Right atrium auricular region (tissue), 2 donors: ENCODE data around the gene SLC4A9. TPM values are rescaled to one million over a fixed set of nuclear protein-coding genes. Genes with fewer than 3 reads are reported as not detected.

Experiments
- DNase-seq: peaks from one replicate; pipeline ENCODE4 v3.0.0-alpha.2; 2019; ENCODE audit warnings: low spot score
- H3K27ac ChIP-seq, 2 donors: fragments of 200-600 bp; sonication (generic); 1 replicate in 1 of 2; 2 replicates in 1 of 2; pipeline ENCODE4 v1.5.1; 2016 to 2019
- H3K27me3 ChIP-seq, 2 donors: fragments of 200-600 bp; sonication (generic); one replicate each; pipeline versions ENCODE4 v1.5.1 to v1.6.0; 2017 to 2019
- H3K36me3 ChIP-seq: fragments of 200-600 bp; sonication (generic); one replicate; pipeline ENCODE4 v1.5.1; 2016
- H3K4me1 ChIP-seq, 2 donors: fragments of 200-600 bp; sonication (generic); one replicate each; pipeline versions ENCODE4 v1.5.1 to v1.6.0; 2017 to 2019
- H3K4me3 ChIP-seq, 2 donors: fragments of 200-600 bp; sonication (generic); 1 replicate in 1 of 2; 2 replicates in 1 of 2; pipeline ENCODE4 v1.5.1; 2017 to 2019; ENCODE audit warnings: mild to moderate bottlenecking in 1 of 2, moderate library complexity in 1 of 2
- H3K9me3 ChIP-seq, 2 donors: fragments of 200-600 bp; sonication (generic); one replicate each; pipeline ENCODE4 v1.5.1; 2019
- total RNA-seq, 2 donors: library from RNA; depleted of rRNA; stranded (reverse); fragments of >200 nt; gene quantifications; one replicate each; pipeline ENCODE4 v1.1.0, GENCODE V29; 2016
- TF ChIP-seq, protein P1 (sequence below), 2 donors: fragments of 200-600 bp; sonication (generic); IDR thresholded peaks; one replicate each; pipeline ENCODE4 v1.5.1; 2019; ENCODE audit warnings: antibody characterized with exemption in 2 of 2

Gene SLC4A9
- total RNA-seq, 2 donors from 2014 or later = not detected

- TF ChIP-seq, protein P1, sequence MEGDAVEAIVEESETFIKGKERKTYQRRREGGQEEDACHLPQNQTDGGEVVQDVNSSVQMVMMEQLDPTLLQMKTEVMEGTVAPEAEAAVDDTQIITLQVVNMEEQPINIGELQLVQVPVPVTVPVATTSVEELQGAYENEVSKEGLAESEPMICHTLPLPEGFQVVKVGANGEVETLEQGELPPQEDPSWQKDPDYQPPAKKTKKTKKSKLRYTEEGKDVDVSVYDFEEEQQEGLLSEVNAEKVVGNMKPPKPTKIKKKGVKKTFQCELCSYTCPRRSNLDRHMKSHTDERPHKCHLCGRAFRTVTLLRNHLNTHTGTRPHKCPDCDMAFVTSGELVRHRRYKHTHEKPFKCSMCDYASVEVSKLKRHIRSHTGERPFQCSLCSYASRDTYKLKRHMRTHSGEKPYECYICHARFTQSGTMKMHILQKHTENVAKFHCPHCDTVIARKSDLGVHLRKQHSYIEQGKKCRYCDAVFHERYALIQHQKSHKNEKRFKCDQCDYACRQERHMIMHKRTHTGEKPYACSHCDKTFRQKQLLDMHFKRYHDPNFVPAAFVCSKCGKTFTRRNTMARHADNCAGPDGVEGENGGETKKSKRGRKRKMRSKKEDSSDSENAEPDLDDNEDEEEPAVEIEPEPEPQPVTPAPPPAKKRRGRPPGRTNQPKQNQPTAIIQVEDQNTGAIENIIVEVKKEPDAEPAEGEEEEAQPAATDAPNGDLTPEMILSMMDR (IDR thresholded peaks at IDR 0.05) = no peak
- Histone ChIP-seq H3K4me1 (no peaks in the 10 kb centered on the region), H3K36me3 (no peaks in the 10 kb centered on the region), H3K27ac (no peak overlapping the region), H3K4me3 (no peak overlapping the region), H3K27me3 (no peaks in the 10 kb centered on the region), H3K9me3 (no peaks in the 10 kb centered on the region)
- DNase-seq = no peak
Observed at GRCh38 chr5:140382866-140383265, 22.9 kb downstream of the SLC4A9 start.

- no peak overlapping the region for H3K27ac ChIP-seq
- no peaks in the 10 kb centered on the region for H3K27me3 ChIP-seq
- no peak for DNase-seq
- TF ChIP-seq, protein P1 (IDR thresholded peaks at IDR 0.05) = no peak
- no peaks in the 10 kb centered on the region for H3K36me3 ChIP-seq
- H3K9me3 ChIP-seq = no peaks in the 10 kb centered on the region
- no peak overlapping the region for H3K4me3 ChIP-seq
- no peaks in the 10 kb centered on the region for H3K4me1 ChIP-seq
Observed at GRCh38 chr5:140383300-140383699, 23.3 kb downstream of the SLC4A9 start.

DNA sequence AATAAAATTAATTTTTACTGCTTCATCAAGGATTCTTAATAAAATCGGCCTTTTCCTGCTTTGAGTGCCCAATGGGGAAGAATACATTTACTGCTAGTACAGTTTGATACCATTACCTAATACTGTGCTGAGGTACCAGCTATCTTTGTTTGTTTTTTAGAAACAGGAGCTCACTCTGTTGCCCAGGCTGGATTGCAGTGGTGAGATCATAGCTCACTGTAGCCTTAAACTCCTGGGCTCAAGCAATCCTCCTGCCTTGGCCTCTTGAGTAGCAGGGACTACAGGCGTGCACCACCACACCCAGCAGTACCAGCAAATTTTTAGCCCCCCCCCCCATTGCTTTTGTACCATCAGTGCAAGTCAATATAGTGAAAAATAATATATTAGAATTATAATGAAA lies 28.1 kb downstream of the SLC4A9 start:
- Histone ChIP-seq H3K36me3 (no peaks in the 10 kb centered on the region), H3K27me3 (no peaks in the 10 kb centered on the region), H3K4me1 (no peaks in the 10 kb centered on the region), H3K4me3 (no peak overlapping the region), H3K27ac (no peak overlapping the region), H3K9me3 (no peaks in the 10 kb centered on the region)
- no peak for DNase-seq
- TF ChIP-seq, protein P1 (IDR thresholded peaks at IDR 0.05) = no peak

- DNase-seq = no peak
- Histone ChIP-seq H3K9me3 (no peaks in the 10 kb centered on the region), H3K4me1 (no peaks in the 10 kb centered on the region), H3K4me3 (no peak overlapping the region), H3K27ac (no peak overlapping the region), H3K36me3 (no peaks in the 10 kb centered on the region), H3K27me3 (no peaks in the 10 kb centered on the region)
- TF ChIP-seq, protein P1 (IDR thresholded peaks at IDR 0.05) = no peak
Observed at GRCh38 chr5:140391312-140391711, 31.3 kb downstream of the SLC4A9 start.

DNA sequence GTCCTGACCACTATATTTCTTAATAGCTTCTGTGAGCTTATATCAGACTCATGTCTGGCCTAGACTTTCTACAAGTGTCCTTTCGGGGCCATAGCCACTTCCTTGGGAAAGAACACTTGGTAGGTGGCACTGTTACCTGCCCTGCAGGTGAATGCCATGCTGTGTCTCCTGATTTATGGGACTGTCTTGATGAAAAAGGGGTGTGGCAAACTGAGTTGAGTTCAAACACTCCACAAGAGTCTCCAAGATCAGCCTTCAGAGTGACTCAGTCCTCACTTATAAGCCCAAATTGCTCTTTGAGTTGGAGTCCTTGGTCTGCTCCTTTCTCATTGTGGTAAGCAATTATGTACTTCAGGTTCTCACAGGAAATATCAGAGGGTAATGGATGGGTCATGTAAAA lies 31.7 kb downstream of the SLC4A9 start:
- H3K36me3 ChIP-seq = no peaks in the 10 kb centered on the region
- H3K27me3 ChIP-seq = no peaks in the 10 kb centered on the region
- no peak overlapping the region for H3K27ac ChIP-seq
- no peaks in the 10 kb centered on the region for H3K4me1 ChIP-seq
- TF ChIP-seq, protein P1 (IDR thresholded peaks at IDR 0.05) = no peak
- H3K4me3 ChIP-seq = no peak overlapping the region
- no peaks in the 10 kb centered on the region for H3K9me3 ChIP-seq
- DNase-seq = no peak

GRCh38 chr5:140393738-140394137 lies 33.7 kb downstream of the SLC4A9 start:
- TF ChIP-seq, protein P1 (IDR thresholded peaks at IDR 0.05) = no peak
- Histone ChIP-seq H3K27me3 (no peaks in the 10 kb centered on the region), H3K4me1 (no peaks in the 10 kb centered on the region), H3K9me3 (no peaks in the 10 kb centered on the region), H3K36me3 (no peaks in the 10 kb centered on the region), H3K4me3 (no peak overlapping the region), H3K27ac (no peak overlapping the region)
- DNase-seq = no peak
